HG03103 (cell line): ENCODE measurements around the gene PRAMEF4.
"Not testable (repeated sequence)": the region's sequence is repeated elsewhere in the genome, so short reads cannot be mapped to it uniquely, and the experiment has no call there.

Experiments
- ATAC-seq: cut with Tn5 transposase; IDR thresholded peaks from one replicate; pipeline ENCODE4 v1.9.1; 2021; ENCODE audit warnings: low read depth; ENCODE audit not compliant: unreplicated experiment

Gene PRAMEF4

DNA sequence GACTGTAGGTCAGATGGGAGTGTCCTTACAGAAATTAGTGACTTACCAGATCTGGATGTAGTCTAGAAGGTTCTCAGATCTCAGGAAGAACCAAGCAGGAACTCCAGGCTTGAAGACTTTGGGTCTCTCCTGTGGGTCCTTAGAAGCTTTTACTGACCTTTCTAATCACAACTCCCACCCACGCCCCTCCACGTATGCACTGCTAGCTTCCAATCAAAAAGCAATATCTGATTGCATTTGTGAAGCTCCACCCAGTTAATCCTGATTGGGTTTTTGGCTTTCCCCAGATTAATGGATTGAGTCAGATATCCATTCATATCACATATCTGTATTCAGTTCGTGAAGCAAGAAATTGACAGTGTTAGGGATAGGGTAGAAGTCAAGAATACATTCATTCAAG is at the start of gene PRAMEF4:
Gene PRAMEF4, minus strand, starts transcription at position 101 of the 400 bp plus-strand sequence. CDS start 2,807 bp downstream, outside the sequence.
- ATAC-seq, result not testable (repeated sequence)

DNA sequence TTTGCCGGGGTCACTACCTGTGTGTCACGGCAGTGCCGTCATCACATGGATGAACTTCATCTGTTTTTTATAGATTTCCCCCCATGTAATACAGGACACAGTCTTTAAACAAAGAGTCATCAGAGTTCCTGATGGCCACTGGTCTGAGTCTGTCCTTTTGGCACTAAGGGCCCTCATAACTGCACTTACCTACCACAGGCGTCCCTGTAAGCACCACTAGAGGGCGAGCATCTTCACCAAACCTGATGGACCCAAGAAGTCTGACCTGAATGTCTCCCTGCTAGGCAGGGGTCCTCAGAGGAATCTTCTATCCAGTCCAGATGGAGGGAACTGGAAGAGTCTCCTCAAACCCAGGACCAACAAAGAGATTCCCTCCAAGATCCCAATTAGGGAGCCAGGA is 38.4 kb upstream of the PRAMEF4 start:
- not testable (repeated sequence) for ATAC-seq

DNA sequence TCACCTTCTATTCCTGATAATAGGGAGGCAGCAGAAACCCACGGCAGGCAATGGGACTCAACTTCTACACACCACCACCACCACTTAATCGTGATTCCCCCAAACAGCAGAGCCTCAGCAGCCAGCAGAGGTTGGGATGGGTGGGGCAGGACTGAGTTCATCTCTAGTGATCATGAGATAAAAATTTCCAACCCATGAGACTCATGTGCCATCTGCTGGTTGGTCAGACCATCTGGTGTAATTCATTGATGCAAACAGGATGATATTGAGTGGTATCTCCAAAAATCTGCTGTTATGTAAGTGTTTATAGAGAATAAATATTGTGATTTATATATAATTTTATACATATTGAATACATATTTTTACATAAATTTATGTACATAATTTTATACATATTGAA is 35.7 kb upstream of the PRAMEF4 start:
- ATAC-seq, result not testable (repeated sequence)

DNA sequence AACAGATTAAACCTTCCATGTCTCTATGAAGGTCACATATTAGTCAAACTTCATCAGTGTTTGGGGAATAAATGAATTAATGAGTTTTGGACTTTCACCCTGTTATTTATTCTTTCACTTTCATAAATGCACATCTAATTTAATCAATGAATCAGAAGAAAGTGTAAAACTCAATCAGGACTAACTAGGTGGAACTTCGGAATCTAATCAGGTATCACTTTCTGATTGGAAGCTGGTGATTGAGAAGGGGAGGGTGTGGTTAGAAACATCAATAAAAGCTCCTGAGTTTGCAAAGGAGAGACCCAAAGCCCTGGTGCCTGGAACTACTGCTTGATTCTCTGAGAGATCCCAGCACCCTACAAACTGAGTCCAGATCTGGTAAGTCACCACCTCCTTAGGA is 30.3 kb upstream of the PRAMEF4 start, which contains the start of gene PRAMEF7:
Gene PRAMEF7, plus strand, starts transcription at position 301 of the 400 bp plus-strand sequence. CDS start 1,083 bp downstream, outside the sequence.
- ATAC-seq, result not testable (repeated sequence)

DNA sequence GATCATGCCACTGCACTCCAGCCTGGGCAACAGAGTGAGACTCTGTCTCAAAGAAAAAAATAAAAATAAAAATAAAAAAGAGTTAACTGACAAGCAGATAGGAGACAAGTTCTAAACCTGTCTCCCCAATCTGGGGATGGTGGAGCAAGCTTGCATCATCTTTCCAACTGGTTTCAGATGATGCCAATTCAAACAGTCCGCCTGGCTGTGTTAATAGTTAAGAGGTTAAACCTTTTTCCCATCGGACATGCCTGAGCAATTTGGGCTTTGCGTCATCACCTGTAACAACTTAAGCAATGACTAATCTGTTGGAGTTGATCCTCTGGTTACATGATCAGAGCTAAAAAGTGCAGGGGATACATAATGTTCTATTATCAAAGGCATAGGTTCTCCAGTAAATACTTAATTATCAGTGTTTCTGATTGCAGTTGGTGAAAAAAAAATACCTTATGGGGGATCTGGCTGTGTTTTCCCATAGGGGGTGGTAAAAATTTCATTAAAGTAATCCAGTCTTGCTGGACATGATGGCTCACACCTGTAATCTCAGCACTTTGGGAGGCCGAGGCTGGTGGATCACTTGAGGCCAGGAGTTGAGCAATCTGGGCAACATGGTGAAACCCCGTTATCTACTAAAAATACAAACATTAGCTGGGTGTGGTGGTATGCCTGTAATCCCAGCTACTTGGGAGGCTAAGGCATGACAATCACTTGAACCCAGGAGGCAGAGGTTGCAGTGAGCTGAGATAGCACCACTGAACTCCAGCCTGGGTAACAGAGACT is 18.0 kb upstream of the PRAMEF4 start:
- ATAC-seq, result not testable (repeated sequence)

DNA sequence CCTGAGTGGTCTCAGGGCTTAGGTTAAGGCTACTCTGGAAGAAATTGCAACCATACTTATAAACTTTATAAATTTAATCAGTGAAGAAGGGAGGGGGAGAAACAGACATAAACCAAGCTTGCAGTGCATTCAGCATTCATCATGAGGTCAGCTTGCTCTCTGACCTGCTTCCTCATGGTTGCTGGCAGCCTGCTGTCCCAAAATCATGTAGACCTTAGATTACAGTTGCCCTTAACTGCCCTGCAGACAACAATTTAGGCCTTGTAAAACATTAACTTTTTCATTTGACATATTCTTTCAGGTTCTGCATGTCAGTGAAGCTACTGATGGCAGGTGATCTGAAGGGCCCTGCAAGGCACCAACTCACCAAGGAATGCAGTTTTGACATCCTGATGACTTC is 13.2 kb upstream of the PRAMEF4 start:
- not testable (repeated sequence) for ATAC-seq

DNA sequence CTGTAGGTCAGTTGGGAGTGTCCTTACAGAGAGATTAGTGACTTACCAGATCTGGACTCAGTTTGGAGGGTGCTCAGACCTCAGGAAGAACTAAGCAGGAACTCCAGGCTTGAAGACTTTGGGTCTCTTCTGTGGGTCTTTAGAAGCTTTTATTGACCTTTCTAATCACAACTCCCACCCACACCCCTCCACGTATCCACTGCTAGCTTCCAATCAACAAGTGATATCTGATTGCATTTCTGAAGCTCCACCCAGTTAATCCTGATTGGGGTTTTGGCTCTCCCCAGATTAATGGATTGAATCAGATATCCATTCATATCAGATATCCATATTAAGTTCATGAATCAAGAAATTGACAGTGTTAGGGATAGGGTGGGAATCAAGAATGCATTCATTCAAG is 12.2 kb upstream of the PRAMEF4 start, which contains the start of gene PRAMEF10:
Gene PRAMEF10, minus strand, starts transcription at position 101 of the 400 bp plus-strand sequence. CDS start 2,423 bp downstream, outside the sequence.
- not testable (repeated sequence) for ATAC-seq

DNA sequence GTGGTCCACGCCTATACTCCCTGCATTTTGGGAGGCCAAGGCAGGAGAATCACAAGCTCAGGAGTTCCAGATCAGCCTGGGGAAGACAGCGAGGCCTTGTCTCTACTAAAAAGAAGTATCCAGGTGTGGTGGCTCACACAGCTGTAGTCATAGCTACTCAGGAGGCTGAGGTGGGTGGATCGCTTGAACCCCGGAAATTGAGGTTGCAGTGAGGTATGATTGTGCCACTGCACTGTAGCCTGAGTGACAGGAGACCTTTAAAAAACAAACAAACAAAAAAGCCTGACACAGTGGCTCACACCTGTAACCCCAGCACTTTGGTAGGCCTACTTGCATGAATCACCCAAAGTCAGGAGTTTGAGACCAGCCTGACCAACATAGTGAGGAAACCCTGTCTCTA is 7.5 kb downstream of the PRAMEF4 start:
- not testable (repeated sequence) for ATAC-seq

DNA sequence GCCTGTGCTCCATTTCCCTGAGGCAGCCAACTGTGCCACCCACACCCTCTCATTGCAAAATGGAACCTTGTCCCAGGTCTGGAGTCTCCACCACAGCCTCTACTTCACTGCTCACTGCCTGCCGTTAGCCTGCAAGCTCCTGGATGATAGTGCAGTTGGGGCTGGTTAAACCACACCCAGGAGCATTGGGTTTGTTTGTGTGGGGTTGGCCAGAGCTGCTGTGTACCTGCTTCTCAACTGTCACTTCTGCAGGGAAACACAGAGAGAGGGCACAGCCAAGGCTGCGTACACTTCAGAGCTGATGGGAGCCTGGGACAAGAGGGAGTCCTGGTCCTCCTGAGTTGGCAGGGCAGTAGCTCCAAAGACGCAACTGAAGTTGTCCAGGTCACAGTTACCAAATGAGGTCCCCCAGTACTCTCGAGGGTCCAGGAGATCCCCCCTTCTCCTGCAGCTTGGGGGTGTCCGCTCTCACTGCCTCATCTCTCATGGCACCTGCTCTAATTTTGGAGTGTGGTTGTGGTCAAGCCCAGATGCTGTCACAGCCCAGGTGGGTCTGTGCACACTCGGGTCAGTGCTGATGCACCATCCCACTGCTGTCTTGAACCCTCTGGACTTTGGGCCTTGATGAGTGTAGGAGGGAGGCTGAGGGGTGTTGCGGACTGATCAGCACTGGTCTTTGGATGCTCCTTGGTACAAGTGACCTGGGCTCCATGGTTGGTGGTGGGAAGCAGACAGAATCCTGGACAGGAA is 22.7 kb downstream of the PRAMEF4 start:
- not testable (repeated sequence) for ATAC-seq

DNA sequence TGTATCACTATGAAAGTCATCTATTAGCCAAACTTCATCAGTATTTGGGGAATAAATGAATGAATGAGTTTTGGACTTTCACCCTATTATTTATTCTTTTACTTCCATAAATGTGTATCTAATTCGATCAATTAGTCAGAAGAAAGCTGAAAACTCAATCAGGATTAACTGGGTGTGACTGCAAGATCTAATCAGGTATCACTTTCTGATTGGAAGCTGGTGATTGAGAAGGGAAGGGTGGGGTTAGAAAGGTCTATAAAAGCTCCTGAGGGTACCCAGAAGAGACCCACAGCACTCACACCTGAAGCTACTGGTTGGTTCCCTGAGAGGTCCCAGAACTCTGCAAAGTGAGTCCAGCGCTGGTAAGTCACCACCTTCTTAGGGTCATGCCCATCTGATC is 29.2 kb downstream of the PRAMEF4 start, which contains the start of gene PRAMEF2:
Gene PRAMEF2, plus strand, starts transcription at position 301 of the 400 bp plus-strand sequence. CDS start 1,924 bp downstream, outside the sequence.
- ATAC-seq, result not testable (repeated sequence)

DNA sequence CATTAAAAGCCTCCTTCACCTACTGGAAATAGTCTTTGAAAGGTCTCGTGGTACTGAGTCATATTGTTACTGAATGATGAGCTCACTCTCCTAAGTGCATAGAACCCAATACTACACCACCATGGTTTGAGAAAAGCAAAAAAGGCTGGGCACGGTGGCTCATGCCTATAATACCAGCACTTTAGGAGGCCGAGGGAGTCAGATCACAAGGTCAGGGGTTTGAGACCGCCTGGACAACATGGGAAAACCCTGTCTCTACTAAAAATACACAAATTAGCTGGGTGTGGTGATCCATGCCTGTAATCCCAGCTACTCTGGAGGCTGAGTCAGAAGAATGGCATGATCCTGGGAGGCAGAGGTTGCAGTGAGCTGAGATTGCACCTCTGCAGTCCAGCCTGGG is 34.2 kb downstream of the PRAMEF4 start:
- no peak for ATAC-seq

DNA sequence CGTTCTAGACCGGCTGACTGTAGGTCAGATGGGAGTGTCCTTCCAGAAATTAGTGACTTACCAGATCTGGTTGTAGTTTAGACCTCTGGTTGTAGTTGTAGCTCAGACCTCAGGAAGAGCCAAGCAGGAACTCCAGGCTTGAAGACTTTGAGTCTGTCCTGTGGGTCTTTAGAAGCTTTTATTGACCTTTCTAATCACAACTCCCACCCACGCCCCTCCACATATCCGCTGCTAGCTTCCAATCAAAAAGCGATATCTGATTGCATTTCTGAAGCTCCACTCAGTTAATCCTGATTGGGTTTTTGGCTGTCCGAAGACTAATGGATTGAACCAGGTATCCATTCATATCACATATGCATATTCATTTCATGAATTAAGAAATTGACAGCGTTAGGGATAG is 37.4 kb downstream of the PRAMEF4 start, which contains the start of gene HNRNPCL1:
Gene HNRNPCL1, minus strand, starts transcription at position 101 of the 400 bp plus-strand sequence. CDS start 431 bp downstream, outside the sequence.
- ATAC-seq, result not testable (repeated sequence)

DNA sequence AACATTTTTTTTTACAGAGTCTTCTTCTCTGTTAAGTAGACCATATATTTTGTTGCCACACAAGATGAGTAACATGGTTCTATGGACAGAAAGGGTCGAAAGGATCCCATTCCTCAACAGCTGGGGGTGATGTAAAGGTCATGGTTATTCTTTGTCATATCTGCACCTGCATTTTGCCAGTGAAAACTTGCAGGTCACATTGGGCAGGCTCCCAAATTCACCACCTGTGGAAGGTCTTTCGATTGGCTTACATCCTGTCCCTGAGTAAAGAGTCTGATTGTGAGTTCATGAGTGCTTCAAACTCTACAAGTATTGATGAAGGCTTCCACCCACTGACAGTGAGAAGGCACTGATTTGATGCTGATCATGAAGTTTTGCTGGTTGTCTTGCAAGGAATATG is 52.8 kb downstream of the PRAMEF4 start:
- not testable (repeated sequence) for ATAC-seq

DNA sequence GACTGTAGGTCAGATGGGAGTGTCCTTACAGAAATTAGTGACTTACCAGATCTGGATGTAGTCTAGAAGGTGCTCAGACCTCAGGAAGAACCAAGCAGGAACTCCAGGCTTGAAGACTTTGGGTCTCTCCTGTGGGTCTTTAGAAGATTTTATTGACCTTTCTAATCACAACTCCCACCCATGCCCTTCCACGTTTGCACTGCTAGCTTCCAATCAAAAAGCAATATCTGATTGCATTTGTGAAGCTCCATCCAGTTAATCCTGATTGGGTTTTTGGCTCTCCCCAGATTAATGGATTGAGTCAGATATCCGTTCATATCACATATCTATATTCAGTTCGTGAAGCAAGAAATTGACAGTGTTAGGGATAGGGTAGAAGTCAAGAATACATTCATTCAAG is 54.7 kb downstream of the PRAMEF4 start, which contains the start of gene PRAMEF11:
Gene PRAMEF11, minus strand, starts transcription at position 101 of the 400 bp plus-strand sequence. CDS start 2,621 bp downstream, outside the sequence.
- not testable (repeated sequence) for ATAC-seq
